ENCODE measurements around the gene CNTNAP5.

Gene CNTNAP5

DNA sequence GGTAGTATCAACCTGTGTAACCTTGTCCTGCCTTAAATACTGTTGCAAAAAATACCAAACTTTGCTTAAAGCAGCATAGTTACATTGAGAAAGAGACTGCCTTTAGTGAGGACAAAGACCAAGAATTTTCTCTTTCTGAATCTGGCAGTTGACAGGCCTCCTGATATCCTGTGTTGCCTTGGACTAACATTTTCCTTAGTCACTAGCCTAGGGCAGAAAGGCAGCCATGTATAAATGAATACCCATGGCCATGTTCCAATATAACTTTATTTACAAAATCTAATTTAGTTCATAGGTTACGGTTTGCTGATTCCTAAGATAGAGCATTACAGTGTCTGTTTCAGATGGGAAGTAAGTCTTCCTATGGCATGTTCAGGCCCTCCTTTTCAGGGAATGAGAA is 895.4 kb downstream of the CNTNAP5 start:
- ATAC-seq: no peak

DNA sequence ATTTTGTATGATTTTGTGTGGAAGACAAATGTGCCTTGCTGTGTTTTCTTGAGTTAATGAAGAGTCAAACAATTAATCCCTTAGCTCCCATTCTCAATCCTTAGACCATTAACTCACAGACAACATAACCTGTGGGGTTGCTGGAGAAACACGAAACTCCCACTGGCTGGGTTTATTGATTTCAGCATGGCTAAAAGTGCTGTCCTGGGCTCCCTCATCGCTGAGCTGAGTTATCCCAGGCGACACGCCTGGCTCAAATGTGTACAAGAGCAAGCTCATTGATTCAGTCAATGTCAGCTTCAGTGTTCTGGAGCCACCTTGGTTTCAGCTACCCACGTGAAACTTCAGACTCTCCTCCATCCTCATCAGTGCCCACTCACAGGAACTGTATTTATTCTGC is 896.1 kb downstream of the CNTNAP5 start:
- ATAC-seq: no peak
- no peak for TF ChIP-seq ESRRG (CRISPR knock-in tag; IDR thresholded peaks at IDR 0.05)
- TF ChIP-seq ZNF70 (CRISPR knock-in tag; IDR thresholded peaks at IDR 0.05): no peak
- no peak for TF ChIP-seq TCF4 (CRISPR knock-in tag; IDR thresholded peaks at IDR 0.05; ENCODE audit: borderline replicate concordance)
- TF ChIP-seq, protein P1, sequence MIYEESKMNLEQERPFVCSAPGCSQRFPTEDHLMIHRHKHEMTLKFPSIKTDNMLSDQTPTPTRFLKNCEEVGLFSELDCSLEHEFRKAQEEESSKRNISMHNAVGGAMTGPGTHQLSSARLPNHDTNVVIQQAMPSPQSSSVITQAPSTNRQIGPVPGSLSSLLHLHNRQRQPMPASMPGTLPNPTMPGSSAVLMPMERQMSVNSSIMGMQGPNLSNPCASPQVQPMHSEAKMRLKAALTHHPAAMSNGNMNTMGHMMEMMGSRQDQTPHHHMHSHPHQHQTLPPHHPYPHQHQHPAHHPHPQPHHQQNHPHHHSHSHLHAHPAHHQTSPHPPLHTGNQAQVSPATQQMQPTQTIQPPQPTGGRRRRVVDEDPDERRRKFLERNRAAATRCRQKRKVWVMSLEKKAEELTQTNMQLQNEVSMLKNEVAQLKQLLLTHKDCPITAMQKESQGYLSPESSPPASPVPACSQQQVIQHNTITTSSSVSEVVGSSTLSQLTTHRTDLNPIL (CRISPR knock-in tag; IDR thresholded peaks at IDR 0.05; ENCODE audit: low read depth): no peak
- TF ChIP-seq ARNTL (CRISPR knock-in tag; IDR thresholded peaks at IDR 0.05; ENCODE audit: borderline replicate concordance, low read depth): no peak
- no peak for TF ChIP-seq BACH2 (CRISPR knock-in tag; IDR thresholded peaks at IDR 0.05; ENCODE audit: borderline replicate concordance)
- TF ChIP-seq ISL1 (CRISPR knock-in tag; IDR thresholded peaks at IDR 0.05): no peak
- TF ChIP-seq ZFP30 (CRISPR knock-in tag; IDR thresholded peaks at IDR 0.05): no peak
- TF ChIP-seq RARB (CRISPR knock-in tag; IDR thresholded peaks at IDR 0.05): no peak
- TF ChIP-seq, protein P2, sequence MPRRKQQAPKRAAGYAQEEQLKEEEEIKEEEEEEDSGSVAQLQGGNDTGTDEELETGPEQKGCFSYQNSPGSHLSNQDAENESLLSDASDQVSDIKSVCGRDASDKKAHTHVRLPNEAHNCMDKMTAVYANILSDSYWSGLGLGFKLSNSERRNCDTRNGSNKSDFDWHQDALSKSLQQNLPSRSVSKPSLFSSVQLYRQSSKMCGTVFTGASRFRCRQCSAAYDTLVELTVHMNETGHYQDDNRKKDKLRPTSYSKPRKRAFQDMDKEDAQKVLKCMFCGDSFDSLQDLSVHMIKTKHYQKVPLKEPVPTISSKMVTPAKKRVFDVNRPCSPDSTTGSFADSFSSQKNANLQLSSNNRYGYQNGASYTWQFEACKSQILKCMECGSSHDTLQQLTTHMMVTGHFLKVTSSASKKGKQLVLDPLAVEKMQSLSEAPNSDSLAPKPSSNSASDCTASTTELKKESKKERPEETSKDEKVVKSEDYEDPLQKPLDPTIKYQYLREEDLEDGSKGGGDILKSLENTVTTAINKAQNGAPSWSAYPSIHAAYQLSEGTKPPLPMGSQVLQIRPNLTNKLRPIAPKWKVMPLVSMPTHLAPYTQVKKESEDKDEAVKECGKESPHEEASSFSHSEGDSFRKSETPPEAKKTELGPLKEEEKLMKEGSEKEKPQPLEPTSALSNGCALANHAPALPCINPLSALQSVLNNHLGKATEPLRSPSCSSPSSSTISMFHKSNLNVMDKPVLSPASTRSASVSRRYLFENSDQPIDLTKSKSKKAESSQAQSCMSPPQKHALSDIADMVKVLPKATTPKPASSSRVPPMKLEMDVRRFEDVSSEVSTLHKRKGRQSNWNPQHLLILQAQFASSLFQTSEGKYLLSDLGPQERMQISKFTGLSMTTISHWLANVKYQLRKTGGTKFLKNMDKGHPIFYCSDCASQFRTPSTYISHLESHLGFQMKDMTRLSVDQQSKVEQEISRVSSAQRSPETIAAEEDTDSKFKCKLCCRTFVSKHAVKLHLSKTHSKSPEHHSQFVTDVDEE (CRISPR knock-in tag; IDR thresholded peaks at IDR 0.05): no peak
- no peak for TF ChIP-seq ZNF565 (CRISPR knock-in tag; conservative IDR thresholded peaks at IDR 0.05; ENCODE audit: low read depth)
- TF ChIP-seq ZNF8 (CRISPR knock-in tag; IDR thresholded peaks at IDR 0.05): no peak
- no peak for TF ChIP-seq GLIS3 (CRISPR knock-in tag; IDR thresholded peaks at IDR 0.05)
- TF ChIP-seq ZFP3 (CRISPR knock-in tag; IDR thresholded peaks at IDR 0.05): no peak
- TF ChIP-seq SNAI2 (CRISPR knock-in tag; IDR thresholded peaks at IDR 0.05): no peak
- no peak for TF ChIP-seq OSR1 (CRISPR knock-in tag; IDR thresholded peaks at IDR 0.05)
- TF ChIP-seq PPARA (CRISPR knock-in tag; IDR thresholded peaks at IDR 0.05; ENCODE audit: borderline replicate concordance): no peak
- TF ChIP-seq, protein P3, sequence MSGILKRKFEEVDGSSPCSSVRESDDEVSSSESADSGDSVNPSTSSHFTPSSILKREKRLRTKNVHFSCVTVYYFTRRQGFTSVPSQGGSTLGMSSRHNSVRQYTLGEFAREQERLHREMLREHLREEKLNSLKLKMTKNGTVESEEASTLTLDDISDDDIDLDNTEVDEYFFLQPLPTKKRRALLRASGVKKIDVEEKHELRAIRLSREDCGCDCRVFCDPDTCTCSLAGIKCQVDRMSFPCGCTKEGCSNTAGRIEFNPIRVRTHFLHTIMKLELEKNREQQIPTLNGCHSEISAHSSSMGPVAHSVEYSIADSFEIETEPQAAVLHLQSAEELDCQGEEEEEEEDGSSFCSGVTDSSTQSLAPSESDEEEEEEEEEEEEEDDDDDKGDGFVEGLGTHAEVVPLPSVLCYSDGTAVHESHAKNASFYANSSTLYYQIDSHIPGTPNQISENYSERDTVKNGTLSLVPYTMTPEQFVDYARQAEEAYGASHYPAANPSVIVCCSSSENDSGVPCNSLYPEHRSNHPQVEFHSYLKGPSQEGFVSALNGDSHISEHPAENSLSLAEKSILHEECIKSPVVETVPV (CRISPR knock-in tag; IDR thresholded peaks at IDR 0.05): no peak

More for the DNA sequence above, 895.4 kb downstream of the CNTNAP5 start:
- TF ChIP-seq ZNF565 (CRISPR knock-in tag; conservative IDR thresholded peaks at IDR 0.05; ENCODE audit: low read depth) (no peak), OSR1 (CRISPR knock-in tag; IDR thresholded peaks at IDR 0.05) (no peak), ARNTL (CRISPR knock-in tag; IDR thresholded peaks at IDR 0.05; ENCODE audit: borderline replicate concordance, low read depth) (no peak), ZFP30 (CRISPR knock-in tag; IDR thresholded peaks at IDR 0.05) (no peak), TCF4 (CRISPR knock-in tag; IDR thresholded peaks at IDR 0.05; ENCODE audit: borderline replicate concordance) (no peak), RARB (CRISPR knock-in tag; IDR thresholded peaks at IDR 0.05) (no peak), SNAI2 (CRISPR knock-in tag; IDR thresholded peaks at IDR 0.05) (no peak), TOX (CRISPR knock-in tag; IDR thresholded peaks at IDR 0.05; ENCODE audit: borderline replicate concordance) (no peak), ESRRG (CRISPR knock-in tag; IDR thresholded peaks at IDR 0.05) (no peak), ZC3H10 (CRISPR knock-in tag; IDR thresholded peaks at IDR 0.05) (no peak), CSDC2 (CRISPR knock-in tag; IDR thresholded peaks at IDR 0.05) (no peak), ISL1 (CRISPR knock-in tag; IDR thresholded peaks at IDR 0.05) (no peak), PPARA (CRISPR knock-in tag; IDR thresholded peaks at IDR 0.05; ENCODE audit: borderline replicate concordance) (no peak), ZNF8 (CRISPR knock-in tag; IDR thresholded peaks at IDR 0.05) (no peak), BACH2 (CRISPR knock-in tag; IDR thresholded peaks at IDR 0.05; ENCODE audit: borderline replicate concordance) (no peak), ZNF70 (CRISPR knock-in tag; IDR thresholded peaks at IDR 0.05) (no peak)
- TF ChIP-seq, protein P4, sequence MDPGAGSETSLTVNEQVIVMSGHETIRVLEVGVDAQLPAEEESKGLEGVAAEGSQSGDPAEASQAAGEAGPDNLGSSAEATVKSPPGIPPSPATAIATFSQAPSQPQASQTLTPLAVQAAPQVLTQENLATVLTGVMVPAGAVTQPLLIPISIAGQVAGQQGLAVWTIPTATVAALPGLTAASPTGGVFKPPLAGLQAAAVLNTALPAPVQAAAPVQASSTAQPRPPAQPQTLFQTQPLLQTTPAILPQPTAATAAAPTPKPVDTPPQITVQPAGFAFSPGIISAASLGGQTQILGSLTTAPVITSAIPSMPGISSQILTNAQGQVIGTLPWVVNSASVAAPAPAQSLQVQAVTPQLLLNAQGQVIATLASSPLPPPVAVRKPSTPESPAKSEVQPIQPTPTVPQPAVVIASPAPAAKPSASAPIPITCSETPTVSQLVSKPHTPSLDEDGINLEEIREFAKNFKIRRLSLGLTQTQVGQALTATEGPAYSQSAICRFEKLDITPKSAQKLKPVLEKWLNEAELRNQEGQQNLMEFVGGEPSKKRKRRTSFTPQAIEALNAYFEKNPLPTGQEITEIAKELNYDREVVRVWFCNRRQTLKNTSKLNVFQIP (CRISPR knock-in tag; IDR thresholded peaks at IDR 0.05; ENCODE audit: borderline replicate concordance, low read depth): no peak
- TF ChIP-seq, protein P3 (CRISPR knock-in tag; IDR thresholded peaks at IDR 0.05): no peak
- TF ChIP-seq, protein P1 (CRISPR knock-in tag; IDR thresholded peaks at IDR 0.05; ENCODE audit: low read depth): no peak
- TF ChIP-seq, protein P2 (CRISPR knock-in tag; IDR thresholded peaks at IDR 0.05): no peak

Data from SK-N-SH treated with all-trans-retinoic acid at 6 μM for 48 hours (cell line).